Osteocyte (in vitro differentiated cells): ENCODE results near the gene KLHL20. TPM values are rescaled to one million over a fixed set of nuclear protein-coding genes. Genes with fewer than 3 reads are reported as not detected.

ENCODE experiments used
- DNase-seq: peaks from one replicate; pipeline ENCODE4 v3.0.0; 2021; ENCODE audit warnings: mixed read lengths; ENCODE audit not compliant: unreplicated experiment; ENCODE audit errors: extremely low spot score
- H3K27ac Mint-ChIP-seq: one replicate; pipeline ENCODE4 v1.8.0; 2021; ENCODE audit warnings: mild to moderate bottlenecking, mixed read lengths; ENCODE audit not compliant: unreplicated experiment
- H3K27me3 Mint-ChIP-seq: one replicate; pipeline ENCODE4 v1.8.0; 2021; ENCODE audit warnings: mixed read lengths; ENCODE audit not compliant: unreplicated experiment
- H3K36me3 Mint-ChIP-seq: one replicate; pipeline ENCODE4 v1.8.0; 2021; ENCODE audit warnings: mixed read lengths; ENCODE audit not compliant: unreplicated experiment
- H3K4me1 Mint-ChIP-seq: one replicate; pipeline ENCODE4 v1.8.0; 2021; ENCODE audit warnings: mixed read lengths; ENCODE audit not compliant: unreplicated experiment
- H3K4me3 Mint-ChIP-seq: one replicate; pipeline ENCODE4 v1.8.0; 2021; ENCODE audit warnings: mild to moderate bottlenecking, moderate library complexity, mixed read lengths; ENCODE audit not compliant: unreplicated experiment
- H3K9me3 Mint-ChIP-seq: one replicate; pipeline ENCODE4 v1.8.0; 2021; ENCODE audit warnings: mixed read lengths; ENCODE audit not compliant: unreplicated experiment
- total RNA-seq: library from RNA; stranded (reverse); gene quantifications from 2 replicates; pipeline ENCODE4 v1.2.1, GENCODE V29; 2021
- TF ChIP-seq, protein P1 (sequence below): fragments of 200-600 bp; sonication (generic); IDR thresholded peaks from 2 replicates; pipeline ENCODE4 v1.5.0; 2021; ENCODE audit warnings: antibody characterized with exemption, mild to moderate bottlenecking, moderate library complexity

Gene KLHL20
- total RNA-seq, 1 donor from 2014 or later = 27.1 TPM

GRCh38 chr1:173818459-173818858 is 103.7 kb downstream of the KLHL20 start:
- no peak overlapping the region for H3K4me3 Mint-ChIP-seq
- no peak overlapping the region for H3K27ac Mint-ChIP-seq
- peaks cover 24% of the 10 kb centered on the region for H3K4me1 Mint-ChIP-seq
- TF ChIP-seq, protein P1, sequence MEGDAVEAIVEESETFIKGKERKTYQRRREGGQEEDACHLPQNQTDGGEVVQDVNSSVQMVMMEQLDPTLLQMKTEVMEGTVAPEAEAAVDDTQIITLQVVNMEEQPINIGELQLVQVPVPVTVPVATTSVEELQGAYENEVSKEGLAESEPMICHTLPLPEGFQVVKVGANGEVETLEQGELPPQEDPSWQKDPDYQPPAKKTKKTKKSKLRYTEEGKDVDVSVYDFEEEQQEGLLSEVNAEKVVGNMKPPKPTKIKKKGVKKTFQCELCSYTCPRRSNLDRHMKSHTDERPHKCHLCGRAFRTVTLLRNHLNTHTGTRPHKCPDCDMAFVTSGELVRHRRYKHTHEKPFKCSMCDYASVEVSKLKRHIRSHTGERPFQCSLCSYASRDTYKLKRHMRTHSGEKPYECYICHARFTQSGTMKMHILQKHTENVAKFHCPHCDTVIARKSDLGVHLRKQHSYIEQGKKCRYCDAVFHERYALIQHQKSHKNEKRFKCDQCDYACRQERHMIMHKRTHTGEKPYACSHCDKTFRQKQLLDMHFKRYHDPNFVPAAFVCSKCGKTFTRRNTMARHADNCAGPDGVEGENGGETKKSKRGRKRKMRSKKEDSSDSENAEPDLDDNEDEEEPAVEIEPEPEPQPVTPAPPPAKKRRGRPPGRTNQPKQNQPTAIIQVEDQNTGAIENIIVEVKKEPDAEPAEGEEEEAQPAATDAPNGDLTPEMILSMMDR = no peak
- H3K27me3 Mint-ChIP-seq = no peaks in the 10 kb centered on the region
- DNase-seq = no peak
- H3K36me3 Mint-ChIP-seq = peaks cover 16% of the 10 kb centered on the region
- peaks cover 4% of the 10 kb centered on the region for H3K9me3 Mint-ChIP-seq

DNA sequence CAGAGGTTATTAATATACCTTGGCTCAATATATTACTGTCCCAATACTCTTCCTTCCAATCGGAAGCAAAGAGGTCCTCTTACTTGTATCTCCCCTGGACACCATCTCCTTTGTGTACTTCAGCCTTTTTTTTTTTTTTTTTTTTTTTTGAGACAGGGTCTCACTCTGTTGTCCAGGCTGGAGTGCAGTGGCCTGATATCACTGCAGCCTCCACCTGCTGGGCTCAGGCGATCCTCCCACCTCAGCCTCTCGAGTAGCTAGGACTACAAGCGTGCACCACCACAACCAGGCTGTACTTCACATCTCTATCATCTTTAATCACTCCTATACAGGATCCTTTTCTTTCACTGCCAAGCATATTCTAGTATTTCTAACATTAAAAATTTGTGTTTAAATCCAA is 106.9 kb downstream of the KLHL20 start:
- Mint-ChIP-seq H3K4me1 (peaks cover 42% of the 10 kb centered on the region), H3K9me3 (no peaks in the 10 kb centered on the region), H3K27ac (no peak overlapping the region), H3K4me3 (no peak overlapping the region), H3K27me3 (no peaks in the 10 kb centered on the region), H3K36me3 (peaks cover 7% of the 10 kb centered on the region)
- TF ChIP-seq, protein P1 = no peak
- no peak for DNase-seq

DNA sequence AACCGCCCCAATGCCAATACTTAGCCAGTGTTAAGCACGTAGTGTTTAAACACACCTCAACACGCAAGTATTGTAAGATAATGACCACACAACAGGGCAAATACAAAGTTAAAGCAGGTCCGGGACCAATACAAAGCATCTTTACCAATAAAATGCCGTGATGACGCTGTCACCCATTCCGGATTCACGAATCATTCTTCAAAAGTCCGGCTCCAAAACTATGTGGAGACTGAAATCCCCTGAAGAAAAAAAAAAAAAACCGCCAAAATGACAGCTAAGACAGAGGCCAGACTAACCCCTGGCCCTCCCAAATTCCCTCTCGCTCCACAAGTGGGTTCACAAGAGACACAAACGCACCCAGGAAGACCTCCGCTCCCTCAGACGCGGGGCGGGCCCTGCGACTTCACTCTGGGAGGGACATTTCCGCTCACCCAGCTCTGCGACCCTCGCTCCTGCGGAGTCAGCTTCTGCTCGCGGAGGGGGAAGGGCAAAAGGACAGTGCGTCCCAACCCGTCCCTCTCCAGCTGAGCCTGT is 109.1 kb downstream of the KLHL20 start:
- Mint-ChIP-seq H3K27me3 (no peaks in the 10 kb centered on the region), H3K27ac (peak overlapping the region; percentile 100), H3K4me1 (peaks cover 49% of the 10 kb centered on the region), H3K4me3 (peak overlapping the region; percentile 97), H3K9me3 (no peaks in the 10 kb centered on the region), H3K36me3 (no peaks in the 10 kb centered on the region)
- TF ChIP-seq, protein P1 = no peak
- DNase-seq = no peak

DNA sequence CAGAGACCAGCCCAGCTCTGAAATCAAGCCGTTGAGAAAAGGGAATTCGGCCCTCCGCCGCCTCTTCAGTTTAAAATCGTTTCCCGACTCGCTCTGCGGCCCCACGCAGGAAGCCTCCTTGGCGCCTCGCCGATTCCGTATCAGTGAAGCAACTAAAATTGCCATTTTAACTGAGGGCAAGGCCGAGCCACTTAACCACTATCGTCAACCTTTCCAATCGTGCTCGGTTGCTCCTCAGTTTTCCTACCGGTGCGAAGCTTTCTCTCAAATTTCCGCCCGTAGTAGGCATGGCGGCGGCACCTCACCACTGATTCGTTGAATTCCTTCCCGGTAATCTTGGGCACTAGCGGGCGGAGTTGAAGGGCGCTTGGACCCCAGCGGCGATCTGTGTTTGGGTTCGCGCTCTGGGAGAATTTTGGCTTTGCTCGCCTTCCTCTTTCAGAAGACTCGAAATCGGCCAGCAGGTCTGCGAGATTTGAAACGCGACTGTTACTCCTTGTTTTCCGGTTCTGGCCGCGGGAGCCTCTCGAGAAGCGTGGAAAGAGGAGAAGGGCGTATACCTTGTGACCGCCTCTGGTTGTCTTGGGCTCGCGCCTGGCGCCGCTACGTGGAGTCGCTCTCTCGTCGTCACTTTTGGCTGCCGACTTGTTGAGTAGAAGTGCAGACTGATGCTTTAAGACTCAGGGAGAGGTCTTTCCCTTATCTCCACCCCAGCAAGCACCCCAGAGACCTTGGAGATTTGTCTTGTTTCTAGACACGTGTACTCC is 109.7 kb downstream of the KLHL20 start, which contains the start of the genes CENPL and DARS2:
CENPL (minus strand) TSS at position 569 of the 767 bp plus-strand sequence. CDS start 13,584 bp downstream, outside the sequence.
DARS2 (plus strand) TSS at position 359 of the 767 bp plus-strand sequence. CDS start 557 bp downstream, outside the sequence.
- Mint-ChIP-seq H3K27me3 (no peaks in the 10 kb centered on the region), H3K4me3 (peak within 1 kb of the TSS; percentile 97), H3K36me3 (no peaks in the 10 kb centered on the region), H3K27ac (peak within 1 kb of the TSS; percentile 100), H3K4me1 (peaks cover 49% of the 10 kb centered on the region), H3K9me3 (no peaks in the 10 kb centered on the region)
- DNase-seq = peak; percentile 97
- TF ChIP-seq, protein P1 = no peak

DNA sequence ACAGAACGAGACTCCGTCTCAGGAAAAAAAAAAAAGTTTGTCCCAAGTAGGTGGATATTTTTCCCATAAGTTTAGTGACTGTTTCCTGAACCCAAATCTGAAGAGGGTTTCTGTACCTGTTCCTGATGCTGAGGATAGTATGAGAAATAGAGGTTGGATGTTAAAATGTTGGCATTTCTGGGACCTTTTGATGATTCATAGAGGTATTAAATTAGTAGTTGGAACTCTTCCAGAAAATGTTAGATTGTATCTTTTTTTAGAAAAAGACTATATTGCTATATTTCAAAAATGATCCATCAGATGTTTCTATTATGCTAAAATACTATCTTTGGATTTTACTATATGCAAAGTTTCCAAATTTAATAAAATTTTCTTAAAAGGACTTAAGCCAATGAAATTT is 112.8 kb downstream of the KLHL20 start:
- peaks cover 5% of the 10 kb centered on the region for H3K36me3 Mint-ChIP-seq
- no peaks in the 10 kb centered on the region for H3K9me3 Mint-ChIP-seq
- TF ChIP-seq, protein P1 = no peak

More for the DNA sequence above, 112.8 kb downstream of the KLHL20 start:
- Mint-ChIP-seq H3K27ac (no peak overlapping the region), H3K4me3 (no peak overlapping the region), H3K27me3 (no peaks in the 10 kb centered on the region), H3K4me1 (peaks cover 33% of the 10 kb centered on the region)
- no peak for DNase-seq
